Type B pancreatic cell (in vitro differentiated cells): ENCODE results near the gene NFATC3. TPM values are rescaled to one million over a fixed set of nuclear protein-coding genes. Genes with fewer than 3 reads are reported as not detected.
"Not testable (repeated sequence)": the region's sequence is repeated elsewhere in the genome, so short reads cannot be mapped to it uniquely, and the experiment has no call there.

Source experiments
- DNase-seq: peaks from one replicate; pipeline ENCODE4 v3.0.0; 2021; ENCODE audit warnings: mixed read lengths; ENCODE audit not compliant: unreplicated experiment; ENCODE audit errors: extremely low spot score
- H3K27ac Mint-ChIP-seq: 2 replicates; pipeline ENCODE4 v1.8.0; 2021; ENCODE audit warnings: mild to moderate bottlenecking, mixed read lengths
- H3K27me3 Mint-ChIP-seq: 2 replicates; pipeline ENCODE4 v1.8.0; 2021; ENCODE audit warnings: mixed read lengths
- H3K36me3 Mint-ChIP-seq: 2 replicates; pipeline ENCODE4 v1.8.0; 2021; ENCODE audit warnings: mixed read lengths
- H3K4me1 Mint-ChIP-seq: one replicate; pipeline ENCODE4 v1.8.0; 2021; ENCODE audit warnings: mixed read lengths; ENCODE audit not compliant: unreplicated experiment
- H3K4me3 Mint-ChIP-seq: 2 replicates; pipeline ENCODE4 v1.8.0; 2021; ENCODE audit warnings: mild to moderate bottlenecking, mixed read lengths
- H3K9me3 Mint-ChIP-seq: 2 replicates; pipeline ENCODE4 v1.8.0; 2021; ENCODE audit warnings: mixed read lengths
- total RNA-seq: library from RNA; stranded (reverse); gene quantifications from 2 replicates; pipeline ENCODE4 v1.2.1, GENCODE V29; 2021; ENCODE audit warnings: low replicate concordance
- TF ChIP-seq, protein P1 (sequence below): fragments of 200-600 bp; sonication (generic); conservative IDR thresholded peaks from 2 replicates; pipeline ENCODE4 v1.5.0; 2021; ENCODE audit warnings: antibody characterized with exemption, mild to moderate bottlenecking

NFATC3 gene
- total RNA-seq, 1 donor from 2014 or later = 55.5 TPM

GRCh38 chr16:68113765-68114240 lies 28.6 kb downstream of the NFATC3 start:
- peaks cover 15% of the 10 kb centered on the region for H3K36me3 Mint-ChIP-seq
- peaks cover 18% of the 10 kb centered on the region for H3K9me3 Mint-ChIP-seq
- DNase-seq = no peak
- H3K4me3 Mint-ChIP-seq = no peak overlapping the region
- no peak overlapping the region for H3K27ac Mint-ChIP-seq
- TF ChIP-seq, protein P1, sequence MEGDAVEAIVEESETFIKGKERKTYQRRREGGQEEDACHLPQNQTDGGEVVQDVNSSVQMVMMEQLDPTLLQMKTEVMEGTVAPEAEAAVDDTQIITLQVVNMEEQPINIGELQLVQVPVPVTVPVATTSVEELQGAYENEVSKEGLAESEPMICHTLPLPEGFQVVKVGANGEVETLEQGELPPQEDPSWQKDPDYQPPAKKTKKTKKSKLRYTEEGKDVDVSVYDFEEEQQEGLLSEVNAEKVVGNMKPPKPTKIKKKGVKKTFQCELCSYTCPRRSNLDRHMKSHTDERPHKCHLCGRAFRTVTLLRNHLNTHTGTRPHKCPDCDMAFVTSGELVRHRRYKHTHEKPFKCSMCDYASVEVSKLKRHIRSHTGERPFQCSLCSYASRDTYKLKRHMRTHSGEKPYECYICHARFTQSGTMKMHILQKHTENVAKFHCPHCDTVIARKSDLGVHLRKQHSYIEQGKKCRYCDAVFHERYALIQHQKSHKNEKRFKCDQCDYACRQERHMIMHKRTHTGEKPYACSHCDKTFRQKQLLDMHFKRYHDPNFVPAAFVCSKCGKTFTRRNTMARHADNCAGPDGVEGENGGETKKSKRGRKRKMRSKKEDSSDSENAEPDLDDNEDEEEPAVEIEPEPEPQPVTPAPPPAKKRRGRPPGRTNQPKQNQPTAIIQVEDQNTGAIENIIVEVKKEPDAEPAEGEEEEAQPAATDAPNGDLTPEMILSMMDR = no peak
- no peaks in the 10 kb centered on the region for H3K4me1 Mint-ChIP-seq
- H3K27me3 Mint-ChIP-seq = no peaks in the 10 kb centered on the region

- H3K9me3 Mint-ChIP-seq, H3K4me3 Mint-ChIP-seq, DNase-seq, H3K4me1 Mint-ChIP-seq, H3K27ac Mint-ChIP-seq, H3K27me3 Mint-ChIP-seq: not testable (repeated sequence)
- peaks cover 10% of the 10 kb centered on the region for H3K36me3 Mint-ChIP-seq
Observed at GRCh38 chr16:68114939-68115338, 29.8 kb downstream of the NFATC3 start.

- H3K9me3 Mint-ChIP-seq = peaks cover 10% of the 10 kb centered on the region
- no peaks in the 10 kb centered on the region for H3K4me1 Mint-ChIP-seq
- TF ChIP-seq, protein P1 = no peak
- H3K4me3 Mint-ChIP-seq = no peak overlapping the region
- no peak for DNase-seq
- H3K27ac Mint-ChIP-seq = no peak overlapping the region
- peaks cover 6% of the 10 kb centered on the region for H3K36me3 Mint-ChIP-seq
- no peaks in the 10 kb centered on the region for H3K27me3 Mint-ChIP-seq
Observed at GRCh38 chr16:68115851-68116250, 30.7 kb downstream of the NFATC3 start.

GRCh38 chr16:68116256-68116867 lies 31.2 kb downstream of the NFATC3 start:
- Mint-ChIP-seq H3K36me3 (peaks cover 6% of the 10 kb centered on the region), H3K27ac (no peak overlapping the region), H3K4me1 (no peaks in the 10 kb centered on the region), H3K9me3 (peaks cover 7% of the 10 kb centered on the region), H3K27me3 (no peaks in the 10 kb centered on the region), H3K4me3 (no peak overlapping the region)
- DNase-seq = no peak
- TF ChIP-seq, protein P1 = peak; percentile 54

- peaks cover 9% of the 10 kb centered on the region for H3K36me3 Mint-ChIP-seq
- no peaks in the 10 kb centered on the region for H3K27me3 Mint-ChIP-seq
- no peak overlapping the region for H3K27ac Mint-ChIP-seq
- TF ChIP-seq, protein P1 = no peak
- DNase-seq = no peak
- no peaks in the 10 kb centered on the region for H3K9me3 Mint-ChIP-seq
- H3K4me1 Mint-ChIP-seq = peaks cover 3% of the 10 kb centered on the region
- H3K4me3 Mint-ChIP-seq = no peak overlapping the region
Observed at GRCh38 chr16:68117884-68118283, 32.7 kb downstream of the NFATC3 start.

DNA sequence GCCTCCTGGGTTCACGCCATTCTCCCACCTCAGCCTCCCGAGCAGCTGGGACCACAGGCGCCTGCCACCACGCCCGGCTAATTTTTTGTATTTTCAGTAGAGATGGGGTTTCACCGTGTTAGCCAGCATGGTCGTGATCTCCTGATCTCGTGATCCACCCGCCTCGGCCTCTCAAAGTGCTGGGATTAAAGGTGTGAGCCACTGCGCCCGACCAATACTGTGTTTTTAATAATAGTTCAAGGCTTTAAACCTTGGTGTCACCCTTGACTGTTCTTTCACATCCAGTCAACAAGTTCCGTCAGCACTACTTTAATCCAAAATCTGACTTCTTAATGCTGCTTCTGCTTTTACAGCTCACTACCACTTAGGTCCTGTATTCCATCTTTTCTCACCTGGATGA lies 33.8 kb downstream of the NFATC3 start:
- H3K4me3 Mint-ChIP-seq, H3K4me1 Mint-ChIP-seq, DNase-seq, H3K9me3 Mint-ChIP-seq, H3K27ac Mint-ChIP-seq, H3K36me3 Mint-ChIP-seq, H3K27me3 Mint-ChIP-seq: not testable (repeated sequence)

DNA sequence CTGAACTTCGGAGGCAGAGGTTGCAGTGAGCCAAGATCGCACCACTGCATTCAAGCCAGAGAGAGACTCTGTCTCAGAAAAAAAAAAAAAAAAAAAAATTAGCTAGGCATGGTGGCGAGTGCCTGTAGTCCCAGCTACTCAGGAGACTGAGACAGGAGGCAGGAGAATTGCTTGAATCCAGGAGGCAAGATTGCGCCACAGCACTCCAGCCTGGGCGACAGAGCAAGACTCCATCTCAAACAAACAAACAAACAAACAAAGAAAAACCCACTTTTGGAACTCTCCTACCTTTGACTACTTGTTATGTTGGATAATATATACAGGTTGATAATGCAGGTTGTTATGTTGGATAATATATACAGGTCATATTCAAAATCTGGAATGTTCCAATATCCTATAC lies 35.3 kb downstream of the NFATC3 start:
- DNase-seq, H3K9me3 Mint-ChIP-seq, H3K27ac Mint-ChIP-seq, H3K27me3 Mint-ChIP-seq, H3K36me3 Mint-ChIP-seq, H3K4me3 Mint-ChIP-seq, H3K4me1 Mint-ChIP-seq: not testable (repeated sequence)
